VCaP (cell line): ENCODE results near the gene MECP2.

Experiments
- H3K27ac ChIP-seq: fragments of 450-650 bp; 2 replicates; pipeline ENCODE4 v1.5.1; 2017
- TF ChIP-seq, protein P1 (sequence below): fragments of 450-650 bp; conservative IDR thresholded peaks from 2 replicates; pipeline ENCODE4 v1.5.1; 2017; ENCODE audit warnings: mild to moderate bottlenecking, moderate library complexity

MECP2 gene

GRCh38 chrX:154032160-154032559, 65.4 kb downstream of the MECP2 start:
- TF ChIP-seq, protein P1, sequence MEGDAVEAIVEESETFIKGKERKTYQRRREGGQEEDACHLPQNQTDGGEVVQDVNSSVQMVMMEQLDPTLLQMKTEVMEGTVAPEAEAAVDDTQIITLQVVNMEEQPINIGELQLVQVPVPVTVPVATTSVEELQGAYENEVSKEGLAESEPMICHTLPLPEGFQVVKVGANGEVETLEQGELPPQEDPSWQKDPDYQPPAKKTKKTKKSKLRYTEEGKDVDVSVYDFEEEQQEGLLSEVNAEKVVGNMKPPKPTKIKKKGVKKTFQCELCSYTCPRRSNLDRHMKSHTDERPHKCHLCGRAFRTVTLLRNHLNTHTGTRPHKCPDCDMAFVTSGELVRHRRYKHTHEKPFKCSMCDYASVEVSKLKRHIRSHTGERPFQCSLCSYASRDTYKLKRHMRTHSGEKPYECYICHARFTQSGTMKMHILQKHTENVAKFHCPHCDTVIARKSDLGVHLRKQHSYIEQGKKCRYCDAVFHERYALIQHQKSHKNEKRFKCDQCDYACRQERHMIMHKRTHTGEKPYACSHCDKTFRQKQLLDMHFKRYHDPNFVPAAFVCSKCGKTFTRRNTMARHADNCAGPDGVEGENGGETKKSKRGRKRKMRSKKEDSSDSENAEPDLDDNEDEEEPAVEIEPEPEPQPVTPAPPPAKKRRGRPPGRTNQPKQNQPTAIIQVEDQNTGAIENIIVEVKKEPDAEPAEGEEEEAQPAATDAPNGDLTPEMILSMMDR: no peak
- no peak overlapping the region for H3K27ac ChIP-seq

DNA sequence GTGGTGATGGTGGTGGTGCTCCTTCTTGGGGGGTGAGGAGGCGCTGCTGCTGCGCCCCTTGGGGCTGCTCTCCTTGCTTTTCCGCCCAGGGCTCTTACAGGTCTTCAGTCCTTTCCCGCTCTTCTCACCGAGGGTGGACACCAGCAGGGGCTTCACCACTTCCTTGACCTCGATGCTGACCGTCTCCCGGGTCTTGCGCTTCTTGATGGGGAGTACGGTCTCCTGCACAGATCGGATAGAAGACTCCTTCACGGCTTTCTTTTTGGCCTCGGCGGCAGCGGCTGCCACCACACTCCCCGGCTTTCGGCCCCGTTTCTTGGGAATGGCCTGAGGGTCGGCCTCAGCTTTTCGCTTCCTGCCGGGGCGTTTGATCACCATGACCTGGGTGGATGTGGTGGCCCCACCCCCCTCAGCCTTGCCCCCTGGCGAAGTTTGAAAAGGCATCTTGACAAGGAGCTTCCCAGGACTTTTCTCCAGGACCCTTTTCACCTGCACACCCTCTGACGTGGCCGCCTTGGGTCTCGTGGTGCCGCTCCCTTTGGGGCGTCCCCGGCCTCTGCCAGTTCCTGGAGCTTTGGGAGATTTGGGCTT, 66.7 kb downstream of the MECP2 start:
- TF ChIP-seq, protein P1: no peak

GRCh38 chrX:154030266-154030665, 67.3 kb downstream of the MECP2 start:
- H3K27ac ChIP-seq: no peak overlapping the region
- TF ChIP-seq, protein P1: no peak

More for the DNA sequence above, 66.7 kb downstream of the MECP2 start:
- no peak overlapping the region for H3K27ac ChIP-seq

DNA sequence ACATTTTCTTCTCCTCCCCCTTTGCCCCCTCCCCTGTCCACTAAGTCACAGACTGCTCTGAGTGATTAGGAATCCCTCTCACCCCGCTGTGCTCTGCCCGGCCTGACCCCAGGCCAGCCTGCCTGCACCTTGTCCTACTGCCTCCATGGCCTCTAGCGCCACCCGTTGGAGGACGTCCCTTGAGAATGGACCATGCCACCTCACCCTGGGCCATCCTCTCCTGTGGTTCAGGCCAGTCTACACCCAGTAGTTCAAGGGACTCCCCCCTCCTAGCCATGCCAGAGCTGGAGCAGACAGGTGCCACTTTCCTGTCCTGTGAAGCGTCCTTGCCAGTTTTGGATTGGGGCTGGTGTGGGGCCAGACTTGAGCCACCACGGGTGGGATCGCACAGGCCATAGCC, 68.1 kb downstream of the MECP2 start:
- TF ChIP-seq, protein P1: no peak

GRCh38 chrX:154028502-154029184, 68.9 kb downstream of the MECP2 start:
- TF ChIP-seq, protein P1: no peak
- no peak overlapping the region for H3K27ac ChIP-seq

More for the DNA sequence above, 68.1 kb downstream of the MECP2 start:
- H3K27ac ChIP-seq: no peak overlapping the region

DNA sequence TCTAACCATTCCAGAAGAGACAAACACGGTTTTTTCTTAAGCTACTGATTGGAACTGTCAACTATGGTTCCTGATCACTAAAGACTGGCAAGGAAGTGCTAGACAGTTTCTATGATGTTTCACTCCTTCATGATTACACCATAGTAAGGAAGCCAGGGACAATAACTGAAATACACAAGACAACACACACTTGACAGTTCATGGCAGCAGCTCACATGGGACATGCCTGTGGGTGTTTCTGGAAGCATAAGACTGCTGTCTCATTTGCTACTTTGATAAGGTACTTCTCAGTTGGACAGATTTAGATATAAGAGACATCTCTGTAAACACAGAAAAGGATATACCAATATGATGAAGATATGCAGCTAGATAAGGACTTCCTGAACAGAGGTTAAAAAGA, 69.5 kb downstream of the MECP2 start:
- TF ChIP-seq, protein P1: no peak
- H3K27ac ChIP-seq: no peak overlapping the region

DNA sequence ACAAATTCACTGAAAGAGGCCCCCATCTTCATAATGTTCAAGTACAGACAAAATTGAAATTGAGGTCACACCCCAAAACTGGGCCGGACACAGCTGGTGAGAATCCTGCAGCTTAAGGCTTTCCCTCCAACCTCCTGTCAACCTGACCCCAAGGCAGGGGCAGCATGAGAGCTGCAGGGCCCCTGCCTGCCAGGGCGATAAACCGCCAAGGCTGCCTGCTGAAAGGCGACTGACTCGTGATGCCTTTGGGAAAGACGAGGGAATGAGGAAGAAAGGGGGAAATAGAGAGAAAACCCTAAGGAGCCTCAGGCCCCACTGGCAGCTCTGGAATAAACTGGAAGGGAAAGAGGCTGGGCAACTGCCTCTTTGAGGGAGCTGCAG, 70.5 kb downstream of the MECP2 start:
- TF ChIP-seq, protein P1: no peak

More for the DNA sequence above, 70.5 kb downstream of the MECP2 start:
- no peak overlapping the region for H3K27ac ChIP-seq
